Erythroblast (primary cell): ENCODE results near the gene MRC1.

Experiments
- GATA1 ChIP-seq: IDR thresholded peaks from 2 replicates; pipeline ENCODE4 v1.6.1; 2011; ENCODE audit warnings: low read depth, mild to moderate bottlenecking, control low read depth, low read length, moderate library complexity
- POLR2A ChIP-seq: IDR thresholded peaks from 2 replicates; pipeline ENCODE4 v1.6.1; 2011; ENCODE audit warnings: mild to moderate bottlenecking, low read length

DNA sequence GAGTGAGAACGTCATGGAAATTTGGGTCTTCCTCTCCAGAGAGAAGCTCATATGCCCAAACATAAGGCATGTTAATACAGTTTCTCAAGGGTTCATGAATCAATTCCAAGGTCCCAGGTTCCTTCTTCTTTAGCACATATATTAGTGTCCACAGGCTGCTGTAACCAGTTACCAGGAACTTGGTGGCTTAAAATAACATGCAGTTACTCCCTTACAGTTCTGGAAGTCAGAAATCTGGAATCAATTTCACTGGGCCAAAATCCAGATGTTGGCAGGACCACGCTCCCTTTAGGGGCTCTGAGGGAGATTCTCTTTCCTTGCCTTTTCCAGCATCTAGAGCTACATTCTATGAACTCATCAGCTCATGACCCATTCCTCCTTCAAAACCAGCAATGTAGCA lies 64.8 kb downstream of the MRC1 start:
- TF ChIP-seq POLR2A (no peak), GATA1 (no peak)
